ENCODE results near the gene ZNF282. TPM values are rescaled to one million over a fixed set of nuclear protein-coding genes. Genes with fewer than 3 reads are reported as not detected.

The ZNF282 gene
- total and polyA plus RNA-seq, 5 experiments from 2014 or later, result 0.66 to 19.5 (median 1.1) TPM

DNA sequence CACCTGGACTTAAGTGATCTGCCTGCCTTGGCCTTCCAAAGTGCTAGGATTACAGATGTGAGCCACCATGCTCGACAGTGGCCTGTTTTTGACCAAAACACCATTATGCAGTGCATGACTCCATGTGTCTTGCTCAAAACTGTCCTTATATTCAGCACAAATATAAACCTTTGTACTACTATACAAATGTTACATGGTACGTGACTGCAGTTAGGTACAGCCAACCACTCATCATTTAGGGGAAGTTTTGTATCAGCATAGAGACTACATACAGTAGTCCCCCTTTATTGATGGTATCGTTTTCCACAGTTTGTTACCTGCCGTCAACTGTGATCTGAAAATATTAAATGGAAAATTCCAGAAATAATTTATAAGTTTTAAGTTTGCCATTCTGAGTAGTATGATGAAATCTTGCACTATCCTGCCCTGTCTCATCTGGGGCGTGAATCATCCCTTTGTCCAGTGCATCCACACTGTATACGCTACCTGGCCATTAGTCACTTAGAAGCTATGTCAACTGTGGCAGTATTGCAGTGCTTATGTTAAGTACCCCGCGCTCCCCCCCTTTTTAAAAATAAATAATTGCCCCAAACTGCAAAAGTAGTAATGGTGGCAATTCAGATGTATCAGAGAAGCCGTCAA, 23.3 kb upstream of the ZNF282 start:
- Mint-ChIP-seq H3K9me3 (no peaks in the 10 kb centered on the region), H3K4me3 (no peak overlapping the region), H3K36me3 (peaks cover 0 to 81% (median 12%) of the 10 kb centered on the region in 3 donors), H3K27ac (no peak overlapping the region), H3K27me3 (no peaks in the 10 kb centered on the region), H3K4me1 (peaks cover 0 to 4% (median 0%) of the 10 kb centered on the region in 4 donors)
- no peak for ATAC-seq
- DNase-seq, result no peak
- POLR2A ChIA-PET, result no interaction called here

DNA sequence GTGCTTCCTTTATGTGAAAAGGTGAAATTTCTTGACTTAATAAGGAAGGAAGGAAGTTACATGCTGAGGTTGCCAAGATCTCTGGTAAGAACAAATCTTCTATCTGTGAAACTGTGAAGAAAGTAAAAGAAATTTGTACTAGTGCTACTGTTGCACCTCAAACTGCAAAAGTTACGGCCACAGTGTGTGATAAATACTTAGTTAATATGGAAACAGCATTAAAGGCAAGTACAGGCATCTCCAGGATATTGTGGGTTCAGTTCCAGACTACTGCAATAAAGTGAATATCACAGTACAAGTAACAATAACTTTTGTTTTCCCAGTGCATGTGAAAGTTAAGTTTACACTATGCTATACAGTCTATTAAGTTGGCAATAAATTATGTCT, 22.8 kb upstream of the ZNF282 start:
- no peaks in the 10 kb centered on the region for H3K9me3 Mint-ChIP-seq

DNA sequence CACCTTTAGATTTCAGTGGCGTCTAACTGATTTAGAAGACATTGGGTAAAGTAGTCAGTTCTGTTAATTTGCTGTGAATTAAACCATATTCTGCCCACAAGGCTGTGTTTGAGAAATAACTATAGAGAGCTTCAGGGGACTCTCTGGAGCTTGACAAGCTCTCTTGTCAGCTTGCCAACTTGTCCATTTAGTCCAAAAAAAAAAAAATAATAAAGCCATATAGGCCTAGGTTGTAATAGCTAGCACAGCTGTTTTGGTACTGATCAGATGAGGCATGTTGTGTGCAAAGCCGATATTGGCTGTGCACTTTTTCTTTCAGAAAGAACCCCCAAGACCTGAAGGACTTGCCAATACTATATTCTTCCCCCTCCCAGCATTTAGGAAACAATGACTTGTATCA, 20.2 kb upstream of the ZNF282 start:
- POLR2A ChIA-PET, result interaction anchor here (1.2 kb wide), 1 partner anchor 11 kb away, joined by 3 read pairs; no protein-coding TSS in a partner anchor
- Mint-ChIP-seq H3K27ac (no peak overlapping the region), H3K27me3 (no peaks in the 10 kb centered on the region), H3K4me3 (no peak overlapping the region), H3K36me3 (peaks cover 0 to 80% (median 24%) of the 10 kb centered on the region in 3 donors), H3K4me1 (peaks cover 0 to 4% (median 1%) of the 10 kb centered on the region in 4 donors), H3K9me3 (no peaks in the 10 kb centered on the region)
- no peak for DNase-seq
- ATAC-seq, result no peak

More for the DNA sequence above, 22.8 kb upstream of the ZNF282 start:
- ATAC-seq (no peak), DNase-seq (no peak)
- H3K36me3 Mint-ChIP-seq, result peaks cover 0 to 81% (median 13%) of the 10 kb centered on the region in 3 donors
- H3K27me3 Mint-ChIP-seq, result no peaks in the 10 kb centered on the region
- POLR2A ChIA-PET, result no interaction called here
- no peak overlapping the region for H3K4me3 Mint-ChIP-seq
- H3K27ac Mint-ChIP-seq, result no peak overlapping the region
- H3K4me1 Mint-ChIP-seq, result peaks cover 0 to 4% (median 0%) of the 10 kb centered on the region in 4 donors

DNA sequence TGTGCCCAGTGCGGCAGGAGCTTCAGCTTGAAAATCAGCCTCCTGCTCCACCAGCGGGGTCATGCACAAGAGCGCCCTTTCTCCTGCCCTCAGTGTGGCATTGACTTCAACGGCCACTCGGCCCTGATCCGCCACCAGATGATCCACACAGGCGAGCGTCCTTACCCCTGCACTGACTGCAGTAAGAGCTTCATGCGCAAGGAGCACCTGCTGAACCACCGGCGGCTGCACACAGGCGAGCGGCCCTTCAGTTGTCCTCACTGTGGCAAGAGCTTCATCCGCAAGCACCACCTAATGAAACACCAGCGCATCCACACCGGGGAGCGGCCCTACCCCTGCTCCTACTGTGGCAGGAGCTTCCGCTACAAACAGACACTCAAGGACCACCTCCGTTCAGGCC, 16.1 kb upstream of the ZNF282 start:
- ATAC-seq (no peak), DNase-seq (no peak)
- Mint-ChIP-seq H3K27me3 (no peaks in the 10 kb centered on the region), H3K9me3 (no peaks in the 10 kb centered on the region), H3K4me3 (no peak overlapping the region), H3K36me3 (peaks cover 0 to 66% (median 20%) of the 10 kb centered on the region in 3 donors), H3K27ac (no peak overlapping the region), H3K4me1 (peaks cover 0 to 2% (median 0%) of the 10 kb centered on the region in 4 donors)
- POLR2A ChIA-PET, result no interaction called here

DNA sequence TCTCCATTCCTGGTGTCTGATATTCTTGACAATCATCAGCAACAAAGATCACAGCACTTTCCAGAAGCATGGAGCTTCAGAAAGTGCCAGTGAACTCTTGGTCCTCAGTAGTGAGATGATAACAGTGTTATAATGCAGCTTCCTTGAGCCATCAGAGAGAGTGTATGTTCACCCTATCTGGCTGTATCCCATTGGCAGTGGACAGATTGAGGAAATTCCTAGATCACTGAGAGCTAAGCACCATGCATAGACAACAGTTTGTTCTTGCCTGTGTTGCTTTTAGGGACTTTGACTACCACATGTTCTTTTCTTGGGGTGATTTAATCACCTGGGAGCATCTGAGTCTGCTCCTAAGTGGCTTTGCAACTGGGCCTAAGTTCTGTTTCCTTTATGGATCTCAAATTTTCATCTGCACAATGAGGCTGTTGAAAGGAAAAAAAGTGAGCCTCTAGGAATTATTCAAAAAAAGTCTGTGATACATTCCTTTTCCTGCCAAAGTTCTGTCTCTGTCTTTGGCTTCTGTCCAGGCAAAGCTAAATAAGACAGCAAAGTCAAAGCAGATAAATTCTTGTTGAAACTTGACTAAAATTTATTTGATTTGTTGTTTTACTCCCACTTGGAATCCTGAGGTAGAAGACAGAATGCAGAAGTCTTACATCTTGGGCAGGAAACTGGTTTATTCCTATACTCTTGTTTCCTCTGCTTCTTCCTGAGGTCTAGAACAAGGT, 14.5 kb upstream of the ZNF282 start:
- ATAC-seq (no peak), DNase-seq (no peak)
- POLR2A ChIA-PET, result no interaction called here
- no peaks in the 10 kb centered on the region for H3K27me3 Mint-ChIP-seq
- peaks cover 0 to 2% (median 0%) of the 10 kb centered on the region in 4 donors for H3K4me1 Mint-ChIP-seq
- no peaks in the 10 kb centered on the region for H3K9me3 Mint-ChIP-seq
- H3K4me3 Mint-ChIP-seq, result no peak overlapping the region
- peak overlapping the region in 3 of 10 donors; percentile 3 to 73 (median 14) for H3K27ac Mint-ChIP-seq
- peaks cover 0 to 54% (median 20%) of the 10 kb centered on the region in 3 donors for H3K36me3 Mint-ChIP-seq

DNA sequence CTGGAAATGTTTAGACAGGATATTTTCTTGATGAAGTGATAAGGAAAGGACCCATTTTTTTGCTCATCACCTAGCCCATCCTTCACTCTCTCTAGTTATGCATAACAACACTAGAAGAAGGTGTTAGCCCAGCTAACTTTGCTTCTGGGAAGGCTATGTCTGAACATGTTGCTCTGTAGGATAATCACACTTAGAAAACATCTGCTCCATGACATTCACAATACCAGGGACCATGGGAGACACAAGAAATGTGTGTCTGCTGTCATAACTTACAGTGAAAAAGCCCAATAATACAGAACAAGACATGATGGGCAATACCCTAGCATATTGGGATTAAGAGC, 13.9 kb upstream of the ZNF282 start:
- H3K9me3 Mint-ChIP-seq, result no peaks in the 10 kb centered on the region
- POLR2A ChIA-PET, result no interaction called here
- H3K27ac Mint-ChIP-seq, result peak overlapping the region in 3 of 10 donors; percentile 3 to 73 (median 14)
- no peak for DNase-seq
- peaks cover 0 to 2% (median 0%) of the 10 kb centered on the region in 4 donors for H3K4me1 Mint-ChIP-seq
- H3K27me3 Mint-ChIP-seq, result no peaks in the 10 kb centered on the region
- peaks cover 0 to 49% (median 18%) of the 10 kb centered on the region in 3 donors for H3K36me3 Mint-ChIP-seq
- H3K4me3 Mint-ChIP-seq, result no peak overlapping the region
- no peak for ATAC-seq

DNA sequence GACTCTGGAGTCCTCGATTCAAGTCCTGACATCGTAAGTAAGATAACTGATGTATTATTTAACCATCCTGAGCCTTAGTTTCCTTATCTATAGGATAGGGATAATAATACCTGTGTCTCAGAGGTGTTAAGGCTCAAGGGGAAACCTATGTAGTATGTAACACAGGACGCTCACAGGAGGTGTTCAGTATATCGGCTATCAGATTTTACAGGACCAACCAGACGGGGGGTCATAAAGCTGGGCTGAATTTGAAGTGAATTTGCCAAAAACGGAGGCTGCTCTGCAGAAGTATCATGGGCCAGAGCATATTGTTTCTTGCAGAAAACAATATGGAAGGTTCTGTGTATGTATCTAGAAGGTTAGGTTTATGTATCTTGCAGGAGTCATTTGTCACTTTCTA, 11.1 kb upstream of the ZNF282 start:
- H3K4me3 Mint-ChIP-seq, result no peak overlapping the region
- H3K27me3 Mint-ChIP-seq, result no peaks in the 10 kb centered on the region
- POLR2A ChIA-PET, result no interaction called here
- no peaks in the 10 kb centered on the region for H3K4me1 Mint-ChIP-seq
- H3K9me3 Mint-ChIP-seq, result no peaks in the 10 kb centered on the region
- DNase-seq, result no peak
- no peak overlapping the region for H3K27ac Mint-ChIP-seq
- H3K36me3 Mint-ChIP-seq, result peaks cover 0 to 20% (median 2%) of the 10 kb centered on the region in 3 donors
- no peak for ATAC-seq

DNA sequence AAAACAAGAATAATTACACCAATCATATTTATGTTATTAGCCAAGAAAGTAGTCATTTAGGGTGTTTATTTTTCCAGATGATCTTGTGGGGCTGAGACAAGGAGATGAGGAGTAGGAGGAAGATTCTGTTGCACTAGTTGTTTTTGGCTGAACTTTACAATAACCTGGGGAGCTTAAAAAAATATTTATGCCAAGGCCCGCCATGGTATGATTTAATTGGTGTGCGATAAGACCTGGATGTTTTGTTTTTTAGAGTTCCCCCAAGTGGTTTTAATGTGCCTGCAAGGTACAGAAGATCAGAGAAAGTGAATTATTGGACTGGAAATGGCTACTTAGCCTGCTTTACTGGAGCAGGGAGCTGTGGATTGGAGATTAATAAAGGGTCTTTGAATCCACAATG, 7.1 kb upstream of the ZNF282 start:
- ATAC-seq (no peak), DNase-seq (no peak)
- H3K27me3 Mint-ChIP-seq, result peaks cover 0 to 2% (median 0%) of the 10 kb centered on the region in 5 donors
- no peak overlapping the region for H3K27ac Mint-ChIP-seq
- peaks cover 4 to 13% (median 7%) of the 10 kb centered on the region in 4 donors for H3K4me1 Mint-ChIP-seq
- no peaks in the 10 kb centered on the region for H3K9me3 Mint-ChIP-seq
- peaks cover 0 to 3% (median 0%) of the 10 kb centered on the region in 3 donors for H3K36me3 Mint-ChIP-seq
- POLR2A ChIA-PET, result no interaction called here
- no peak overlapping the region for H3K4me3 Mint-ChIP-seq

DNA sequence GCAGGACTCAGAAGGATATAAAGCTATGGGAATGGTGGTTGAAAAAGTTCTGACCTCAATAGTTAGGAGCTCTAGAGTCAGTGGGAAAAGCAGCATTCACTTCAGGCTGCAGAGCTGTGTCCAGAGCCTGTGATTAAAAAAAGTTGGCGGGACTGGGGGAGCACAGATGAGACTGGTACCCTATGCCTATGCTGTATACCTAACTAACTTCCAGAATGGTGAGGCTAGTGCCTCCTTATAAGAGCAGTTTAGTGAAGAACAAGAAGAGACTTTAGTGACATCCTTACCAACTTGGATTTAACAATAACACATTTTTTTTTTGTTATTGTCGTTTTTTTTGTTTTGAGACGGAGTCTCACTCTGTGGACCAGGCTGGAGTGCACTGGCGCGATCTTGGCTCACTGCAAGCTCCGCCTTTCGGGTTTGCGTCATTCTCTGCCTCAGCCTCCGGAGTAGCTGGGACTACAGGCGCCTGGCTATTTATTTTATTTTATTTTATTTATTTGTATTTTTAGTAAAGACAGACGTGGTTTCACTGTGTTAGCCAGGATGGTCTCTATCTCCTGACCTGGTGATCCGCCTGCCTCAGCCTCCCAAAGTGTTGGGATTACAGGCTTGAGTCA, 6.6 kb upstream of the ZNF282 start:
- Mint-ChIP-seq H3K27ac (peak overlapping the region in 1 of 10 donors; percentile 60), H3K4me1 (peaks cover 4 to 15% (median 7%) of the 10 kb centered on the region in 4 donors), H3K9me3 (no peaks in the 10 kb centered on the region), H3K36me3 (no peaks in the 10 kb centered on the region), H3K27me3 (peaks cover 0 to 2% (median 0%) of the 10 kb centered on the region in 5 donors), H3K4me3 (no peak overlapping the region)
- POLR2A ChIA-PET, result interaction anchor here (0.6 kb wide), 1 partner anchor 89 kb away, joined by 3 read pairs; no protein-coding TSS in a partner anchor
- ATAC-seq, result no peak
- DNase-seq, result no peak

DNA sequence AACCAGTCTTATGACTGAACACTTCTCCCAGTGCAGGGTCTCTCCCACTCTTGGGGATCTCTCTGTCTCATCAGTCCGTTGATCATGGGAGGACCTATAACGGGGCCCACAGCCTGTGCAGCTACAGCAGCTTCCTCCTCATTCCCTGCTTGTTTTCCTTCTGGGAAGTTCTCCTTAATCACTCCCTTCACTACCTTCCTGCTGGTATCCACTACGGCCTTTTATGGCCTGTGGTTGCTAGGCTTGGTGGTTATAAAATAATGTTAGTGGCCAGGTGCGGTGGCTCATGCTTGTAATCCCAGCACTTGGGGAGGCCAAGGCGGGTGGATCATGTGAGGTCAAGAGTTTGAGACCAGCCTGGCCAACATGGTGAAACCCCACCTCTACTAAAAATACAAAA, 3.5 kb upstream of the ZNF282 start:
- H3K27me3 Mint-ChIP-seq, result peaks cover 0 to 2% (median 0%) of the 10 kb centered on the region in 5 donors
- POLR2A ChIA-PET, result no interaction called here
- peak overlapping the region in 7 of 10 donors; percentile 45 to 92 (median 78) for H3K4me3 Mint-ChIP-seq
- H3K4me1 Mint-ChIP-seq, result peaks cover 8 to 30% (median 18%) of the 10 kb centered on the region in 4 donors
- no peaks in the 10 kb centered on the region for H3K36me3 Mint-ChIP-seq
- DNase-seq, result no peak
- peak overlapping the region in 3 of 10 donors; percentile 37 to 60 (median 46) for H3K27ac Mint-ChIP-seq
- no peaks in the 10 kb centered on the region for H3K9me3 Mint-ChIP-seq
- ATAC-seq, result no peak

DNA sequence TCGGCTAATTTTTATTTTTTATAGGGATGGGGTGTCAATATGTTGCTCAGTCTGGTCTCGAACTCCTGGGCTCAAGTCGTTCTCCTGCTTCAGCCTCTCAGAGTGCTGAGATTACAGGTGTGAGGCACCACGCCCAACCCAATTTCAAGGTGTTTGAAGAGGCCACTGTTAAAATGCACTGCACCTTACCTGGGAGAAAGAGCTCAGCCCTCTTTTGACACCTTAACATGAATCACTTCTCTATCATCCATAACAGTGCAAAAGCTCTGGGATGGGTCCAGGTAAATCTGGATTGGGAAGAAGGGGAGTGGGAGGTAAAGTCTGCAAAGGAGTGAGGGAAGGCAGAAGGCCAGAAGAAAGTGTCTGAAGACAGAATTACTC, 557 bp upstream of the ZNF282 start:
- no peak for DNase-seq
- H3K27me3 Mint-ChIP-seq, result peaks cover 0 to 2% (median 0%) of the 10 kb centered on the region in 5 donors
- POLR2A ChIA-PET, result interaction anchor here (0.9 to 1.6 kb wide), 5 partner anchors 47 to 430 kb away, joined by 3 to 10 read pairs (median 5); partner anchors contain the start of genes ZNF398 and ZNF425
- no peak for ATAC-seq
- peak overlapping the region; percentile 76 to 90 (median 84) for H3K4me3 Mint-ChIP-seq
- no peaks in the 10 kb centered on the region for H3K9me3 Mint-ChIP-seq
- peak overlapping the region; percentile 26 to 88 (median 70) for H3K27ac Mint-ChIP-seq
- H3K36me3 Mint-ChIP-seq, result peaks cover 0 to 15% (median 6%) of the 10 kb centered on the region in 3 donors
- peaks cover 11 to 45% (median 35%) of the 10 kb centered on the region in 4 donors for H3K4me1 Mint-ChIP-seq

DNA sequence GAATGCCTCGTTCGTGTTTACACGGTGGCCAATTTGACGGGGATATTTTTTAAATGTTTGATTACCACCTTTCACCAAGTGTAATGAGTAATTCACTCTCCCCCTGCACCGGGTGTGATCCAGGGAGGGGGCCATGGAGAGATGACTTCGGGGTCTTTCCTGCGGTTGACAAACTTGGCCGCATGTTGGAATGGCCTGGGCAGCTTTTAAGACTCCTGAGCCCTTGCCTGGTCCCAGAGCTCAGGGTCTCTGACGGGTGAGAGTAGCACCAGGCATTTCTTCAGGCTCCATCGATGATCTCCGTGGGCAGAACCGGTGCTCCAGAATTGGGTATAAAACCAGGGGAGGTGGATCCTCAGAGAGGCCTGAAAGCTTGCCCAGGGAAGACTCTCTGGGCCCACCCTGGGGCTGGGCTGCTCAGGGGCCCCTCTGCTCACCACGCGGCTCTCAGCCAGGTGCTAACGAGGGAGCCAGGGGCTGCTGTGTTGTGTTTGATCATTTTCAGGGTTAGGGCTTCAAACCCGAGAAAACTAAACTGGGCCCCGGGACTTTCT, 882 bp downstream of the ZNF282 start:
- H3K27ac Mint-ChIP-seq, result peak overlapping the region; percentile 81 to 95 (median 89)
- no peaks in the 10 kb centered on the region for H3K27me3 Mint-ChIP-seq
- peaks cover 16 to 44% (median 39%) of the 10 kb centered on the region in 4 donors for H3K4me1 Mint-ChIP-seq
- ATAC-seq (peak; percentile 6 to 20), DNase-seq (peak in 4 of 10 donors; percentile 19 to 29 (median 21))
- peaks cover 0 to 28% (median 15%) of the 10 kb centered on the region in 3 donors for H3K36me3 Mint-ChIP-seq
- no peaks in the 10 kb centered on the region for H3K9me3 Mint-ChIP-seq
- POLR2A ChIA-PET, result interaction anchor here (0.7 to 1.6 kb wide), 6 partner anchors 33 to 105 kb away, joined by 3 to 10 read pairs (median 4); partner anchors contain the start of genes ZNF398, ZNF425 and ZNF786
- H3K4me3 Mint-ChIP-seq, result peak overlapping the region; percentile 83 to 93 (median 91)

Measured in naive thymus-derived CD8-positive, alpha-beta T cell (primary cell).